Measurements from ENCODE around the gene LSM6.

LSM6 gene

GRCh38 chr4:146186596-146186995, 11.1 kb downstream of the LSM6 start:
- no peak for DNase-seq

GRCh38 chr4:146190456-146190855, 14.9 kb downstream of the LSM6 start:
- DNase-seq, result no peak

- peak; percentile 18 for DNase-seq
Measured at GRCh38 chr4:146191766-146192458, 16.4 kb downstream of the LSM6 start.

- DNase-seq, result no peak
Measured at GRCh38 chr4:146193628-146194027, 18.1 kb downstream of the LSM6 start.

GRCh38 chr4:146194212-146194611, 18.7 kb downstream of the LSM6 start:
- DNase-seq, result no peak

GRCh38 chr4:146202665-146203064, 27.1 kb downstream of the LSM6 start:
- no peak for DNase-seq

GRCh38 chr4:146207410-146207809, 31.9 kb downstream of the LSM6 start:
- no peak for DNase-seq

GRCh38 chr4:146210890-146211289, 35.4 kb downstream of the LSM6 start:
- no peak for DNase-seq

GRCh38 chr4:146211440-146211839, 35.9 kb downstream of the LSM6 start:
- DNase-seq, result no peak

- no peak for DNase-seq
Measured at GRCh38 chr4:146212781-146213180, 37.3 kb downstream of the LSM6 start.

GRCh38 chr4:146214238-146214637, 38.7 kb downstream of the LSM6 start, which contains the start of gene REELD1:
TSS of gene REELD1 (plus strand) at chr4:146214538. CDS start at chr4:146216953, 2,415 bp downstream.
- no peak for DNase-seq

- DNase-seq, result peak; percentile 69
Measured at GRCh38 chr4:146222313-146222712, 46.8 kb downstream of the LSM6 start.

GRCh38 chr4:146224326-146224966, 48.9 kb downstream of the LSM6 start:
- no peak for DNase-seq

GRCh38 chr4:146229406-146229805, 53.9 kb downstream of the LSM6 start:
- no peak for DNase-seq

GRCh38 chr4:146232131-146232722, 56.7 kb downstream of the LSM6 start:
- DNase-seq, result no peak

GRCh38 chr4:146235654-146236177, 60.2 kb downstream of the LSM6 start:
- peak; percentile 35 for DNase-seq

- DNase-seq, result no peak
Measured at GRCh38 chr4:146236216-146236615, 60.7 kb downstream of the LSM6 start.

- DNase-seq, result no peak
Measured at GRCh38 chr4:146237092-146237491, 61.6 kb downstream of the LSM6 start.

- DNase-seq, result no peak
Measured at GRCh38 chr4:146238107-146238506, 62.6 kb downstream of the LSM6 start.
